Inflammatory macrophage treated with lipopolysaccharide for 1 hour (primary cell): Measurements from ENCODE around the gene ERC2.
"Not testable (repeated sequence)": the region's sequence is repeated elsewhere in the genome, so short reads cannot be mapped to it uniquely, and the experiment has no call there.

Experiments
- DNase-seq, 2 donors: peaks; one replicate each; pipeline ENCODE4 v3.0.0-alpha.2; 2020 to 2022

Gene ERC2

GRCh38 chr3:55868347-55868746 is 599.9 kb downstream of the ERC2 start:
- no peak for DNase-seq

DNA sequence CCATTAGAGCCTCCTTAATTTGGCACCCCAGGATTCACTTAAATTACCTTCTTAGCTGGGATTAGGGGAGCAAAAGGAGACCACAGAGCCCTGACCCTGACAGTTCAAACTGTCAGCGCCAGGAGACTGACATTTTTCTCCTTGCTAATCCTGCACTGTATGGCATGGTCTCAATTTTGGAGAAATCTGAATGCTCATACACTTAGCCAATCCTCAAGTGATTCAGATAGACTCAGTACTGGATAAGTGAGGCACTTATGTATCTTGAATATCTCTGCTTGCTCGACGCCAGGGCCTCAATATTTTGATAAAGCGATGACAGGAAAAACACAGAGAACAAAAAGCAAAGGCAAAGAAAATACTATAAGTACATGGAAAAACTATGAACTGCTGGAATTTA is 605.2 kb downstream of the ERC2 start:
- DNase-seq: no peak

DNA sequence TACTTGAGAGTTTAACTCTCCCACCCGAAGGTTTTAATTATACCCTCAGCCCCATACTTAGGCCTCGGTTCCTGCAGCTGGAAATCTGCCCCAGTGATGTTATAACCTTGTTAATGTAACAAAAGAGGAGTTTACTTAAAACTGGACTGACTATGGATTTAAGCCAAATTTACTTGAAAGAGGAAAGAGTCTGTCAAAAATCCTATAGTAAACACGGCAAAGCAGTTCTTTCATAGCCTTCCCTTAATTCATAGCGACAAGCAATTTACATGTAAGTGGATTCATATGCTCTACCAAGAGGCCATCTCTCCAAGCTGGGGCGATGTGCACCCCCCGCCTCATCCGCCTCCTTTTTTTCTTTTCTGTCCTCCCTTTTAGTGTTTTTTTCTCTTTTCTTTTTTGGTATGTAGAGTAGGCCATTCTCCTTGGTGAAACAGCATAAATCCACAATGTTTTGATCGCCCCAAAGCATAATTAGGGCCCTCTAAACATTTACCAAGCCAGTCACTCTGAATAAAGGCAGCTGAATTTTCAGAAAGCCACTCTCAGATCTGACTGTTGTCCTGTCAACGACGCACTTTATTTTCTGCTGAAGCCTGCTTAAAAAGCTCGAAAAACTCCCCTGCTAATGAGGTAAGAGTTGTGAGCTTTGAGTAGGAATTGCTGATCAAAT is 608.1 kb downstream of the ERC2 start:
- no peak for DNase-seq

GRCh38 chr3:55859305-55859704 is 609.0 kb downstream of the ERC2 start:
- no peak for DNase-seq

DNA sequence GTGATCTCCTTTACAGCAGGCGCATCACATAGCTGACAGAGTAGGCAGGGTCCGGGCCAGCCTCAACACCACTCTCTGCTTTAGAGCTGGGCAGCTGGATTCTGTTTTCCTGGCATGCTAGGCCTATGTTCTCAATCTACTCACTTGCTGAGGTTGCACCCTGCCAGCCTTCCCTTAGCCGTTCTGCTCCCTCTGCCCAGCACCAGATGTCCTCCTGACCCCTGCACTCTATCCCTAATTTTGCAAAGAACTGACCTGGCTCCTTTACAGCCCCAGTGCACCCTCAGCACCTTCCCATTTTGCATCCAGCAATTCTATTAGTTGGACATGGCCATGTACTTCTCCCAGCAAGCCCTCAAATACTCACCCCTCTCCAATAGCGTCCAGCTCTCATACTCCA is 609.5 kb downstream of the ERC2 start:
- DNase-seq: no peak

DNA sequence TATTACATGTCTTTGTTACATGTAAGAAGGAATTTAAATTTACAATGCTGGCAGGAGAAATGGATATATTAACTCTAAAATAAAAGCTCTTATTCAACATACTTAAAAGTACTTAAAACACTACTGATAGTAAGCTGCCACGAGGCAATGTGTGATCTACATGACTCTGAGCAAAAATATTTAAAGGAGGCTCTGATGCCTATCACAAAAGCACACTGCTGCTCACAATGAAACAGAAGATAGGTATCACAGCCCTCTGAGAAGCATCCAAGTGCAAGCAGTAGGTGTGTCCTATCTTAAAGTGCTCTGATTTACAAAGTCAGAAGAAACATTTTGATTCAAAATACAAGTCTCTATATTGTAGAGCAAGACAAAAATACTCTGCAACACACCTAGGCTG is 610.0 kb downstream of the ERC2 start:
- no peak for DNase-seq

- DNase-seq: no peak
Measured at GRCh38 chr3:55857633-55858032, 610.6 kb downstream of the ERC2 start.

GRCh38 chr3:55855311-55855710 is 613.0 kb downstream of the ERC2 start:
- no peak for DNase-seq

- no peak for DNase-seq
Measured at GRCh38 chr3:55854494-55854893, 613.8 kb downstream of the ERC2 start.

GRCh38 chr3:55852326-55852725 is 615.9 kb downstream of the ERC2 start:
- DNase-seq: no peak

DNA sequence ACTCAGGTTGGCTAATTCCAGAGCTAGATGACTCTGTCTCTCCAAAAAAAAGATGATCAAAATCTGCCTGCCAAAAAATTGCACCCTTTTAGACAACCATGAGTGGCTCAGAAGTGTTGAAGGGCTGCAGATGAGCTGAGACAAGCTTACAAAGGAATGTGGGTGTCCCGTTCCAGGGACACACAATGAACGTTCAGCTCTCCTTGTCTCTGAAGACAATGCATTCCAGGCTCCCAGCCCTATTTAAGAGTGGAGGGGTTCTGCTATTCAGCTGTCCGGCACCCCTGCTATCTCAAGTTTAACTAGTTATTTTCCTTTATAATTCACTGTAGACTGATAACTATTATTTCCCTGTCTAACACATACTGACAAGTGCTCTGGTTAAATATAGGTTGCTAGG is 626.1 kb downstream of the ERC2 start:
- DNase-seq: no peak

DNA sequence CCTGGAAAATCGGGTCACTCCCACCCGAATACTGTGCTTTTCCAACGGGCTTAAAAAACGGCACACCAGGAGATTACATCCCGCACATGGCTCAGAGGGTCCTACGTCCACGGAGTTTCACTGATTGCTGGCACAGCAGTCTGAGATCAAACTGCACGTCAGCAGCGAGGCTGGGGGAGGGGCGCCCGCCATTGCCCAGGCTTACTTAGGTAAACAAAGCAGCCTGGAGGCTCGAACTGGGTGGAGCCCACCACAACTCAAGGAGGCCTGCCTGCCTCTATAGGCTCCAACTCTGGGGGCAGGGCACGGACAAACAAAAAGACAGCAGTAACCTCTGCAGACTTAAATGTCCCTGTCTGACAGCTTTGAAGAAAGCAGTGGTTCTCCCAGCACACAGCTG is 636.4 kb downstream of the ERC2 start:
- not testable (repeated sequence) for DNase-seq

- DNase-seq: no peak
Measured at GRCh38 chr3:55828712-55829111, 639.6 kb downstream of the ERC2 start.

- DNase-seq: no peak
Measured at GRCh38 chr3:55827786-55828185, 640.5 kb downstream of the ERC2 start.

GRCh38 chr3:55826731-55827496 is 641.4 kb downstream of the ERC2 start:
- DNase-seq: no peak

- no peak for DNase-seq
Measured at GRCh38 chr3:55826097-55826496, 642.2 kb downstream of the ERC2 start.

DNA sequence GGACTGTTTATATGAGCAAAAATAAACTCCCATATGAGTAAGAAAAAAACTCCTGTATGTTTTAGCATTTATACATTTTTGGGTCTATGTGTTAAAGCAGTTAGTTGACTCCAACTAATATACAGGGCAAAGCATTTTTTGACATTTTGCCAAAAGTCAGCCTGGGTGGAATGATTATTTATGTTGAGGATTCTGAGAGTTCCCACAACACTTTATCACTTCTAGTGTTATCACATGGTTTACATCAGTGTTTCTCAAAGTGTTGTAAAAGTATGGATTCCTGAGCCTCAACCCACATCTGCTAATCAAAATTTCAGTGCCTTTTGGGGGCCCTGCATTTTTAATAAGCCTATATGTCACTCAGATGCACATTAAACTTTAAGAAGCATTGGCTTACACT is 643.9 kb downstream of the ERC2 start:
- no peak for DNase-seq

DNA sequence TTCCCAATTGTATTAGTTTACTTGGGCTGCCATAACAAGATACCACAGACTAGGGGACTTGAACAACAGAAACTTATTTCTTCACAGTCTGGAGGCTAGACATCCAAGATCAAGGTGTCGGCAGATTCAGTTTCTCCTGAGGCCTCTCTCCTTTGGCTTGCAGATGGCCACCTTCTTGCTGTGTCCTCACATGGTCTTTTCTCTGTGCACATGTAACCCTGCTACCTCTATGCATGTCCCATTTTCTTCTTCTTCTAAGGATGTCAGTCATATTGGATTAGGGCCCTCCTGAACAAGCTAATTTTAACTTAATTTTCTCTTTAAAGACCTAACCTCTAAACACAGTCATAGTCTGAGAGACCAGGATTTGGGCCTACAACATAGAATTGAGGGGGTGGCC is 644.4 kb downstream of the ERC2 start:
- DNase-seq: no peak

DNA sequence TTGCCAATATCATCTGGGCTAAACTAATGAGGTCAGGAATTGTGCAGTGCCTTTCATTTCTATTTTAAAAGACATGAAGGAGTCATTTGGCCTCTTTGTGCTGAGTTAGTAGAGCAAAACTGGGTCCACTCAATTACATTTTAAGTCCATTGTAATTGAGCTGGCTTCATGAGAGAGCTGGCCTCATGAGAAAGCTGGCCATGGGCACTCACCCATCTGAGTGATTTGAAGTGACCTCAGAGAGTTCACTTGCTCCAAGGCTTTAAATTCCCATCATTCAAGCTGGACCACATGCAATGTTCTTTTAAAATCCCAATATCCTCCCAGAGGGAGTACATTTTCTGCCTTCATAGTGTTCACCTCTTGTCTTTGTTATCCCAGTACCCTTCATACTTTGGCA is 645.3 kb downstream of the ERC2 start:
- DNase-seq: no peak

DNA sequence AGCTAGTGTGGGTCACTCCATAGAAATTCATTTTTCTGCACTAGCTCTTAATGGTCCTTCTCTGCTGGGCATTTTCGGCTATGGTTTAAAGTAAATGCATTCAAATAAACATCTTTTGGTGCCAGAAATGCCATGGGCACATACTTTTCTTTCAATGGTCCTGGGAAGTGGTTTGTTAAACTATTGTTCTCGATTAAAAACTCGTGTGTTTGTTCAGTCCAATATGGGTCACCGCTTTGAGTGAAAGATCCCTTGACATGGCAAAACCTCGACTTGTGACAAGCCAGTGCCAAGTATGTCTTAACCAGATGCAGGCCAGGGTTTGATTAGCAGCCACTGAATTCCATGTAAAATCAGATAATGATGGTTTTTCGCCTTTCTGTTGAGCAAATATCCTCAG is 649.3 kb downstream of the ERC2 start:
- DNase-seq: no peak

DNA sequence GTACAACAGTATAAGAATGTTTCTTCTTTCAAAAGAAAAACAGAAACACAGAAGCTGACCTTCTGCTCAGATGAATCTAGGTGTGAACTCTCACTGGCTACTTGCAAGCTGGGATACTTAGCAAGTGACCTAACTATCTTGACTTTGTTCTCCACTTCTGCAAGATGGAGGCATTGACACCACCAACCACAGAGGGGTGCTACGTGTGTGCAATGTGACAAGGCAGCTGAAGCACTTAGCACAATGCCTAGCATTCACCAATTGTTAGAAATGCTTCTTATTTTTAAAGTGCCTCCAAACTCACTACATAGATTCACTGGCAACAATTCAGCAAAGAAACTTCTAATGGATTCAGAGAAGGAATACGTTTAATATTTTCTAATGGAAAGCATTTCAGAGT is 649.8 kb downstream of the ERC2 start:
- DNase-seq: no peak

- DNase-seq: no peak
Measured at GRCh38 chr3:55816794-55817576, 651.3 kb downstream of the ERC2 start.

DNA sequence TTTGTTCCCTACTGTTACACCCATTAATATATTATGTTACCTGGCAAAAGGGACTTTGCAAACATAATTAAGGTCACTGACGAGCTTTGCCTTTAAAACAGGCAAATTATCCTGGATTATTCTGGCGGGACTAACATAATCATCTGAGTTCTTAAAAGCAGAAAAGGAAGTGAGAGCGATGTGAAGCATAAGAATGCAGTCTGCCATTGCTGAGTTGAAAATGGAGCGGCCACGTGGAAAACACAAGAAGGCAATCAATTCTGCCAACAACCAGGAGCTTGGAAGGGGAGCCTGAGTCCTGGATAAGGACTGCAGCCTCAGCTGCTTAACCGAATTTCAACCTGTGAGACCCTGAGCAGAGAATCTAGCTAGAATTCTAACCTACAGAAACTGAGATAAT is 653.0 kb downstream of the ERC2 start:
- no peak for DNase-seq
